GM19455 (cell line): ENCODE results near the gene CEP68.
"Not testable (repeated sequence)": the region's sequence is repeated elsewhere in the genome, so short reads cannot be mapped to it uniquely, and the experiment has no call there.

Experiments
- ATAC-seq: cut with Tn5 transposase; IDR thresholded peaks from one replicate; pipeline ENCODE4 v1.9.1; 2021; ENCODE audit not compliant: unreplicated experiment

CEP68 gene

GRCh38 chr2:65031341-65032018 lies 24.7 kb upstream of the CEP68 start:
- ATAC-seq = no peak

- ATAC-seq = no peak
These were observed 23.9 kb upstream of the CEP68 start for GRCh38 chr2:65032019-65032975.

GRCh38 chr2:65033178-65033577 lies 23.0 kb upstream of the CEP68 start:
- ATAC-seq = no peak

- ATAC-seq = not testable (repeated sequence)
These were observed 22.5 kb upstream of the CEP68 start for GRCh38 chr2:65033667-65034066.

- no peak for ATAC-seq
These were observed 20.8 kb upstream of the CEP68 start for GRCh38 chr2:65035351-65035943.

GRCh38 chr2:65037178-65037577 lies 19.0 kb upstream of the CEP68 start:
- no peak for ATAC-seq

- no peak for ATAC-seq
These were observed 16.6 kb upstream of the CEP68 start for GRCh38 chr2:65039640-65040039.

GRCh38 chr2:65040400-65041261 lies 15.6 kb upstream of the CEP68 start:
- ATAC-seq = peak; percentile 77

- no peak for ATAC-seq
These were observed 13.2 kb upstream of the CEP68 start for GRCh38 chr2:65043001-65043400.

- no peak for ATAC-seq
These were observed 12.0 kb upstream of the CEP68 start for GRCh38 chr2:65044097-65044735.

- no peak for ATAC-seq
These were observed 10.6 kb upstream of the CEP68 start for GRCh38 chr2:65045651-65046050.

GRCh38 chr2:65046633-65047407 lies 9.4 kb upstream of the CEP68 start:
- no peak for ATAC-seq

- ATAC-seq = no peak
These were observed 7.1 kb upstream of the CEP68 start for GRCh38 chr2:65049010-65049639.

- ATAC-seq = no peak
These were observed 5.3 kb upstream of the CEP68 start for GRCh38 chr2:65050931-65051330.

GRCh38 chr2:65053199-65053598 lies 3.0 kb upstream of the CEP68 start:
- ATAC-seq = peak; percentile 47

GRCh38 chr2:65054749-65055421 lies 1.3 kb upstream of the CEP68 start:
- ATAC-seq = no peak

GRCh38 chr2:65055422-65056214 lies 598 bp upstream of the CEP68 start:
- ATAC-seq = peak; percentile 33

- no peak for ATAC-seq
These were observed 799 bp downstream of the CEP68 start for GRCh38 chr2:65057054-65057375.
